Stimulated activated naive CD8-positive, alpha-beta T cell treated with anti-CD3 and anti-CD28 coated beads, Interleukin-15, Interleukin-2, amounts not matched to agents 100 U/mL and 50 U/mL, for 24 hours (primary cell): ENCODE data around the gene APH1B.

Source experiments
- ATAC-seq: fragments of 150-1000 bp; cut with Tn5 transposase; one replicate; pipeline ENCODE4 v1.10.0; 2021
- DNase-seq: peaks from one replicate; pipeline ENCODE4 v3.0.0; 2021

Gene APH1B

DNA sequence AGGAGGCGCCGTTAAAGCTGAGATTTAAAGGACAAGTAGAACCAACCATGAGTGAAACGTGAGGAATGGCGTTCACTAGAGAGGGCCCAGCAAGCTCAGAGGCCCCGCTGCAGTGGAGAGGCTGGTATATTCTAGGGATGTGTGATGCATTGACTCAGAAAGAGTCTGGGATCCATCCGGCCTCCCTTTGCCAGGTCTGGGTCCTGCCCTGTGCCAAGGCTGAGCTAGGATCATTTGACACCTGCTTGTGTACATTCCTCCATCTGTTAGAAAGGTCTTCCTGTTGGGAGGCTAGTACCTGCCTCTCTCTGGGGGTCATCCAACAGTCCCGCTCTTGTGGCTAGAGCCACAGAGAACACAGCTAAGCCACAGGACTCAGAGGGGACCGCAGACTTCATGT, 75.9 kb downstream of the APH1B start:
- ATAC-seq: no peak

DNA sequence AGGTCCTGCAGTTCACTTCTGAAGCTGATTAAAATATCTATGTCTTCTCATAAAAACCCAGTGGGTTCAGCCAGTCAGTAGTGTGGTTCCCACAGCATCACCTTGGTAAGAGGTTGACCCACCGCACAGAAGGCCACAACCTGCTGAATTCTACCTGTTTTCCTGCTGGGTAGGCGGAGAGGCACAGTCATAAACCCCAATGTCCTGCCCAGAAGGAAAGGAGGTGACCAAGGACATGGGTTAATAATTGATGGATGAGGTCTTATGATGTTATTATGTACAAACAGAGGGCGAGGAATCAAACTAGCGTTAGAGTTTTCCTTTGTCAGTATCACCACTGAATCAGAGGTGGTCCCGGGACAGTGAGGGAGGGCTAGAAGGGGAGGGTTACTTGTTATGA, 76.5 kb downstream of the APH1B start:
- ATAC-seq (no peak), DNase-seq (no peak)

More for the DNA sequence above, 75.9 kb downstream of the APH1B start:
- DNase-seq: no peak

DNA sequence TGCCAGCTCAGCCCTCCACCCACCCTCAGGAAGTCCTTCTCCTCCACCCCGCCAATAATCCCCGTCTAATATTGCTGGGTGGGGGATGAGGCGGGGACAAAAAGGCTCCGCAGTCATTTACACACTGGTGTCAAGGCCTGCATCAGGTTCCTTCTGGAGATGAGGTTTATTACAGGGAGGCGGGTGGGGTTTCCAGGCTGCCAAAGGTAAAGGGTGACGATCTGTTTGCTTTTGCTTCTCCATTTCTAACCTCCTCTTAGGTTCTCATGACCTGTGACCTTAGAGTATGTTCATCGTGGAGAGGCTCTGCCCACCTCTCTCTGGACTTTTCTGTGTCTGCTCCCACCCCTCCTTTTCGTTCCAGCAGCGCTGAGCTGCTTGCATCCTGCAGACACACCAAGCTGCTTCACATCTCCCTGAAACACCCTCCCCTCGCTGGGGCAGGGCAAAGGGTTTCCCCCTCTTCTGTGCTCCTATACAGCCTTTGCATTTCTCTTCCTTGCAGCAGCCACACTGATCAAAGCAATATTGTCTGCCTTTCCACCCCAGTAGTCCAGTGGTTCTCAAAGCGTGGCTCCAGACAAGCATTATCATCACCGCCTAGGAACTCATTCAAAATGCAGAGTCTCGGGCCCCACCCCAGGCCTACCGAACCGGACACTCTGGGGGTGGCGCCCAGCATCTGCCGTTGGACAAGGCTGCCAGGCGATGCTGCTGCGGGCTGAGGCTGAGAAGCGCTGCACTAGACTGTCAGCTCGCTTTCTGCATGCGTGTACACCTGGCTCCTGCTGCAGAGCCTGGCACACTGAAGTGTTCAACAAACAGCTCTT, 77.6 kb downstream of the APH1B start:
- DNase-seq: no peak
- no peak for ATAC-seq

DNA sequence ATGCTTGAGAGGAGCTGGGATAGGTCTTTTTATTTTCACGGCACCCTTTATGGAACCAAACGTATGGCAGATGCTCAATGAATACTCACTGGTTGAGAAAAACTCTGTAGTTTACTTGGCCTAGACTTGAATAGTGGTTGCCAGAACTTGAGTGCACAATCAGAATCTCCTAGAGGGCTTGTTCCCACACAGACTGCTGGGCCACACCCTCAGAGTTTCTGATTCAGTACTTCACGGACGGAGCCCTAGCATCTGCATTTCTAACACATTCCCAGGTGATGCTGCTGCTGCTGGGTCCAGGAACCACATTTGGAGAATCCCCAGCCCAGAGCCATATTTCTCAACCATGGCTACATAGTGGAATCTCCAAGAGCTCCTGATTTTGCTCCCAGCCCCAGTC, 79.7 kb downstream of the APH1B start:
- DNase-seq (no peak), ATAC-seq (no peak)

DNA sequence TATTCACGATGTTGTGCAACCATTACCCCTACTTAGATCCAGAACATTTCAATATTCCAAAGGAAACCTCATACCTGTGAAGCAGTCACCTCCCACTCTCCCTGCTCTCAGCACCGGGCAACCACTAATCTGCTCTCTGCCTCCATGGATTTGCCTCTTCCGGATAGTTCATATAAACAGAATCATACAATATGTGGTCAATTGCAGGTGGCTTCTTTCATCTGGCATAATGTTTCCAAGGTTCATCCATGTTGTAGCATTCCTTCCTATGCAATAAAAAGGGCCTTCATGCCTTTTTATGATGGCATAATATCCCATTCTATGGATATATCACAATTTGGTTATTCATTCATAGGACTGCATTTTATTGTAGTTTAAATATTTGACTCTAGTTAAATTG, 80.3 kb downstream of the APH1B start:
- ATAC-seq (no peak), DNase-seq (no peak)

DNA sequence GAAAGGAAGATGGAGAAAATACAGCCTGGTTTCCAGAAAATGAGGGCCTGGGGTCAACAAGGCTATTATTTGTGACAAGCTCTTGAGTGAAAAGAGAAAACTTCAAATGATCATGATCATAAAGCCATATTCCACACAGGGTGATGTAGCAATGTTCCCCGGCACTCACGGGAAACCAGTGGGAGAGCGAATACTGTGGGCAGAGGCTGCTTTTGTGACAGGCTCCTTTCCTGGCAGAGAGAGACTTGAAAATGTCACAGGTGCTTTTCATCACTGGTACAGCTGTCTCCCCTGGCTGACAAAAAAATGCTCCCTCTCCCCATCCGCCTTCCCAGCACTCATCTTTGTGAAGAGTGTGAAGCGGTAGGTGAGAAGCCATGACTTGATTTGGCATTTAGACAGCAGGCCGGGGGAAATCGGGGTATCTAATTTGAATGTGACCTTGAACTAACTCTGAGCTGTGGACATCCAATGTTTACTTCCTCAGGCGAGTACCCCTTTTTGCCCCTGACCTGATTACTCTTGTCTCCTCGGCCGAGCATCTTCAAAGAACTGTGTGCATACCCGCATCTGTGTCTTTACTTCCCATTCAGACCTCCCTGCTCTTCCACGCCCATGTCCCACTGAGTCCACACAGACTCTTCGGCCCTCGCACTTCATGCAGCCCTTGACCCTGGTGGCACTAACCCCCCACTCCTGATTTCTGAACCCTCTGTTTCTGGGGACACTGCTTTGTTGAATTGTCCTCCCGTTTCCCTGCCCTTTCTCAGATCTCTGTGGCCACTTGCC, 81.0 kb downstream of the APH1B start:
- no peak for DNase-seq
- no peak for ATAC-seq
